Coronary artery (tissue), 2 donors: Measurements from ENCODE around the gene LARGE1.

Experiments used
- DNase-seq: peaks from one replicate; pipeline ENCODE4 v3.0.0-alpha.2; 2017; ENCODE audit warnings: low spot score
- H3K27ac ChIP-seq, 2 donors: fragments of 200-600 bp; sonication (generic); one replicate each; pipeline ENCODE4 v1.5.1; 2016 to 2019
- H3K4me3 ChIP-seq: fragments of 200-600 bp; sonication (generic); 2 replicates; pipeline ENCODE4 v1.5.1; 2016; ENCODE audit warnings: mild to moderate bottlenecking, moderate library complexity
- CTCF ChIP-seq: fragments of 200-600 bp; sonication (generic); IDR thresholded peaks from one replicate; pipeline ENCODE4 v1.5.1; 2019; ENCODE audit warnings: antibody characterized with exemption

LARGE1 gene

GRCh38 chr22:33459137-33459536 lies 461.1 kb downstream of the LARGE1 start:
- no peak for DNase-seq
- Histone ChIP-seq H3K4me3 (no peak overlapping the region), H3K27ac (no peak overlapping the region)
- TF ChIP-seq CTCF, result no peak

- Histone ChIP-seq H3K27ac (no peak overlapping the region), H3K4me3 (no peak overlapping the region)
- TF ChIP-seq CTCF, result no peak
- DNase-seq, result no peak
Observed at GRCh38 chr22:33456511-33456910, 463.8 kb downstream of the LARGE1 start.

GRCh38 chr22:33455036-33455435 lies 465.2 kb downstream of the LARGE1 start:
- no peak for DNase-seq
- Histone ChIP-seq H3K4me3 (no peak overlapping the region), H3K27ac (no peak overlapping the region)
- no peak for TF ChIP-seq CTCF

GRCh38 chr22:33451866-33452469 lies 468.3 kb downstream of the LARGE1 start:
- no peak for TF ChIP-seq CTCF
- Histone ChIP-seq H3K4me3 (no peak overlapping the region), H3K27ac (no peak overlapping the region)
- no peak for DNase-seq

GRCh38 chr22:33450756-33451155 lies 469.5 kb downstream of the LARGE1 start:
- TF ChIP-seq CTCF, result no peak
- Histone ChIP-seq H3K27ac (no peak overlapping the region), H3K4me3 (no peak overlapping the region)
- DNase-seq, result no peak

- no peak overlapping the region for H3K4me3 ChIP-seq
- no peak for DNase-seq
- TF ChIP-seq CTCF, result no peak
- no peak overlapping the region for H3K27ac ChIP-seq
Observed at GRCh38 chr22:33447733-33448132, 472.5 kb downstream of the LARGE1 start.

GRCh38 chr22:33443683-33444082 lies 476.6 kb downstream of the LARGE1 start:
- Histone ChIP-seq H3K27ac (no peak overlapping the region), H3K4me3 (no peak overlapping the region)
- no peak for TF ChIP-seq CTCF
- DNase-seq, result no peak
